CD4-positive, alpha-beta T cell treated with Interleukin-4 for 1 hour (primary cell): Measurements from ENCODE around the gene SLC5A10.

Experiments used
- DNase-seq, 2 donors: peaks; one replicate each; pipeline ENCODE4 v3.0.0-alpha.2; 2020 to 2022

The SLC5A10 gene

GRCh38 chr17:18965530-18966236 lies 13.7 kb downstream of the SLC5A10 start:
- DNase-seq, result no peak

DNA sequence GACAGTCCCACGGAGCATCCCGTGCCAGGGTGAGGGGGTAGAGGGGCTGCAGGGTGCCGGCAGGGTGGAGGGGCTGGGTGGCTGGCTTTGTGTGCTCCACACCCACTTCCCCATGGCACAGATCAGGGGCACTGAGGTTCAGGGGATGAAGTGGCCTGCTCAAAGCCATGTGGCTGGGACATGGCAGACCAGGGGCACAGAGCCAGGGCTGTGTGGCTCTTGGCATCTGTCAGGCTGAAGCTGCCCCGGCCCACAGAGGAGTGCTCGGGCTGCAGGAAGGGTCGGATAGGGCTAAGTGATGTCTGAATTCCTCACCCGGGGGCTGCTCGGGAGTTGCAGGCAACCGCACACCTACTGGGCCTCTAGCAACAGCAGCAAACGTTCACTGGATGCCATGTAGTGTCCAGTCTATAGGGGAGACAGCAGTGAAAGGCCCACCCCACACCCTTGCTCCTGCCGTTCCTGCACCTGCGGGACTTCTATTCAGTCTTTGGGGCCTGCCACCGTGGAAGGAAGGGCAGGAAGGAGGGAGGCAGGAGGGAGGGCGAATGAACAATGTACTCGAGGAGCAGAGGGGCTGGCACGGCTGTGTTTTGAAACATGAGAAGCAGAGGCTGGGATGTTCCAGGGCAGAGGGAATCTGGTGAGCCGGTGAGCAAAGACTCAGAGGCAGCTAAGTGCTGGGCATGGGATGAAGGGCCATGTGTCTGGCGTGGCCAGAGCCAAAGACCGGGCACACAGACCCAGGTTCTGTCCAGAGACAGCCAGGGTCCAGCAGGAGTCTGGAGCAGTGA lies 15.1 kb downstream of the SLC5A10 start:
- no peak for DNase-seq

- DNase-seq, result no peak
Observed at GRCh38 chr17:18967916-18968315, 16.0 kb downstream of the SLC5A10 start.

DNA sequence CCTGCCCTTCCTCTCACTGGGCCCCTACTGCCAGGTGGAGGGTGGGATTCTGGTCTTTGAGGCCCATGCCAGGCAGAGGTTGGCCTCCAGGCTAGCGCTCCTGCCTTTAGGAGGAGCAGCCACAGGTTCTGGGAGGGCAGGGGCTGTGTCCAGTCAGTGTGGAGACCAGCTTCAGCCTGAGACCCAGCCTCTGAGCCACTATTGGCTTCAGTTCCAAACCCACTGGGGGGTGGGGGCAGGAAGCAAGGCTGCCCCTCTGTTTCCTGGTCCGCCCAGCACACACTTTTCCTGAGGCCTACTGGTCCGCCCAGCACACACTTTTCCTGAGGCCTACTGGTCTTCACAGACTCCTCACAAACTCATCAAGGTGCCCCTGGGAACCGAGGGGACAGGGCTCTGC lies 16.4 kb downstream of the SLC5A10 start:
- DNase-seq, result no peak

- no peak for DNase-seq
Observed at GRCh38 chr17:18968945-18969887, 17.3 kb downstream of the SLC5A10 start.

DNA sequence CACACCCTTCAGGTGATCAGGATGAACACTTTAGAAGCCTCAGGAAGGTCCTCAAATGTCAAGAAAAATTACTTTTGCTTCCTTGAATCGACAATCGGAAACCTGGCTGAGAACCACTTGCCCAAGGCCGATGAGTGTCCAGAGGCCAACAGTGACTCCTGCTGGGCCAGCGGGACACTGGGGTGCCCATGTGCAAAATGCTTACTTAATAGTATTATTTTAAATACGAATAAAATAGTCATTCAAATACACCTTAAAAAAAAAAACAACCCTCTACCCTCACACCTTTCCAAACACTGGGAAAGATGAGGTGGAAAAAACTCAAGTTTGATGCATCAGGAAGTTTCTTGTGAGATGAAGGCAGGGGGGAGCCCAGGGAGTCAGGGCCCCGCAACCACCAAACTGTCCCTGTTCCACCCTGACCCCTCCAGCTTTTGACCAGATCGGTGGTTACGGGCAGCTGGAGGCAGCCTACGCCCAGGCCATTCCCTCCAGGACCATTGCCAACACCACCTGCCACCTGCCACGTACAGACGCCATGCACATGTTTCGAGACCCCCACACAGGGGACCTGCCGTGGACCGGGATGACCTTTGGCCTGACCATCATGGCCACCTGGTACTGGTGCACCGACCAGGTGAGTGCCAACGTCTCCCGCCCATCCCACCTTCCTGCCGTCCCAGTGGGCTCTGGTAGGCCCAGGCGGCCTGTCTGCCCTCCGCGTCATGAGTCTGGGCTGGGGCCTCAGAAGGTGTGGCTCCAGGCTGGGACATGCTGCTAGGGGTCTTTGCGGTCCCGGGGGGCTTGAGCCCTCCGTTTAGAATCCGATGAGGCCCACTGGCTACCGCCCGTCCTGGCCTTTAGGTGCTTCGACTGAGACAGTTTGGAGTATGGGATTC lies 18.9 kb downstream of the SLC5A10 start:
- no peak for DNase-seq

DNA sequence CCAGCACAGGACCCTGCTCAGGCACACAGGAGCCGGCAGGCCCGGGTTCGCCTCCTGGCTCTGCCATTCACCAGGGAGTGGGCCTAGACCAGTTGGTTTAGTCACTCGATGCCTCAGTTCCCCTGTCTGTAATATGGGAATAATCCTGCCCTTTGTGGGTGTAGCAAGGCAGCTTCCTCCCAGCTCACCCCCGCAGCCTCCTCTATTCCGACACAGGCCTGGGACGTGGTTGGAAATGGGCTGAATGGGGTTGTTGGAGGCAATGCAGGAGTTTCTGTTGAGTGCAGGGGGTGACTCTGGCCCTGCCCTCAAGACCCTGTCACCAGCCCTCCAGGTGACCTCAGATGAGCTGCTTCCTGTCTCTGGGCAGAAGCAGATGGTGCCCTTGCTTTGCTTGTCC lies 19.8 kb downstream of the SLC5A10 start:
- no peak for DNase-seq

DNA sequence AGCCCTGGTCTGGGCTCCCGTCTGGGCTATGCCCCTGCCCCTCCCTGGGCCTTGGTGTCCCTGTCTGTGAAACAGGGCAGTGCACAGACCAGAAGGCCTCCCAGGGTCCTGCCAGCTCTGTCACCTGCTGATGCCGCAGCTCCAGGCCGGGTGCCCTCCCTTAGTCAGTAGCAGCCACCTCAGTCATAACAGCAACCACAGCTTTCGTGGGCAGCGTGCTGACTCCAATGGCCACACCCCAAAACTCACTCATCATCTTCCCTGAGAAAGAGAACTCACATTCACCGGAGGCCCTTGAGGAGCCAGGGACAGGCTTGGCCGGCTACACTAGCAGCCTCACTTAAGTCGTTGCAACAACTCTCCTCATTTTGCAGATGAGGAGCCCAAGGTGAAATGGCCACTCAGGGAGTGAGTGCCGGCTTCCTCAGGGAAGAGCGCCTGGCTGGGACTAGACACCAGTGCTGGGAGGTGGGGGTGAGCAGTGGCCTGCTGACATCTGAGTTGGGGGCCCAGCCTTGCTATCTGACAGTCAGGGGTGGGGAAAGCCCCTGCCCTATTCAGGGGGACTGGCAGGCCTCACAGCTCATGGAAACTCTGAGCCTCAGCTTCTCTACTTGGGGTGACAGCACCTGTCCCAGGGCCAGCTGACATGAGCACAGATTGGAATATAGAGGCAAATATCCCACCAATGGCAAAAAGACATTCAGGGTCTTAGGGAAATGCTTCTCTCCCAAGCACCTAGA lies 22.6 kb downstream of the SLC5A10 start:
- DNase-seq, result no peak

DNA sequence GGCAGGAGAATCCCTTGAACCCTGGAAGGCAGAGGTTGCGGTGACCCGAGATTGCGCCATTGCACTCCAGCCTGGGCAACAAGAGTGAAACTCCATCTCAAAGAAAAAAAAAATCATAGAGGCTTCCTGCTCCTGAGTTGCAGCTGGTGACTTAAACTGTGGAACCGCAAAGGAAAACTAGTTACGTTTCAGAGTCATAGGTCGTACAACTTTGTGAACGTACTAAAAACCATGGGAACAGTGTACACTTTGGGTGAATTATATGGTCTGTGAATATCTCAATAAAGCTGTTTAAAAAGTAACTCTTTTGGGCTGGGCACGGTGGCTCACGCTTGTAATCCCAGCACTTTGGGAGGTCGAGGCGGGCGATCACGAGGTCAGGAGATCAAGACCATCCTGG lies 23.6 kb downstream of the SLC5A10 start:
- DNase-seq, result no peak

DNA sequence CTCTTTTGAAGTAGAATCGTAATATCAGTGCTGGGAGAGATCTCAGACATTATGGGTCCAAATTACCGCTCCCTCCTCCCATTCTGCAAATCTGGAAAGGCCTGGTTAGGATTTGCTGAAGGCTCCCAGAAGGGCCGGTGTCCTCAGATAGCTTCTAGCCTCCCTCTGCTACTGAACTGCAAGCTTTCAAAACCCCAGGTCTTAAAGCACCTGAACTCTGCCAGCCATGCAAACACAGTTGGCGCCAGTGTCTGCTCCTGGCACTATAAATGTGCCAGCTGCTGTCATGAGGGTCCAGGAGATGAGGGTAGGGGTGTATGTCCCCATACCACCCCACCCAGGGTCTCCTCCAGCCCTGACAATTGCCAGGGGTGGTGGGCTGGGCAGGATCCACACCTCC lies 24.2 kb downstream of the SLC5A10 start:
- no peak for DNase-seq

DNA sequence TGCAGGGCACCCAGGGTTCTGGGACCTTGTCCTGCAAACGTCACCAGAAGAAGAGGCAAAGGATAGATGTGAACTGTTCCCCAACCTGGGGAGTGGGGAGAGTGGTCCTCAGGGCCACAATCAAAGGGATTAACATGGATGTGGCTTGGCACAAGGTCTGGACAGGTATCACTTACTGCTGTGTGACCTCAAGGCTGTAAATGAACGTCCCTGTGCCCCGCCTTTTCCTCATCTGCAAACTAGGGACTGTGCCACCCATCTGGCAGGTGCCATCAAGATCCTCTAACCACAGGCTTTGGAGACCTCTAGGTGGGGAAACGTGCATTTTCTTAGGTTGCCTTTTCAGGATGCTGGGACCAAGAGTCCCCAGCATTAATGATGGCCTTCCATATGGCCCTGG lies 25.1 kb downstream of the SLC5A10 start:
- no peak for DNase-seq

GRCh38 chr17:18977646-18978045 lies 25.7 kb downstream of the SLC5A10 start:
- no peak for DNase-seq

- DNase-seq, result no peak
Observed at GRCh38 chr17:18978050-18978449, 26.1 kb downstream of the SLC5A10 start.

DNA sequence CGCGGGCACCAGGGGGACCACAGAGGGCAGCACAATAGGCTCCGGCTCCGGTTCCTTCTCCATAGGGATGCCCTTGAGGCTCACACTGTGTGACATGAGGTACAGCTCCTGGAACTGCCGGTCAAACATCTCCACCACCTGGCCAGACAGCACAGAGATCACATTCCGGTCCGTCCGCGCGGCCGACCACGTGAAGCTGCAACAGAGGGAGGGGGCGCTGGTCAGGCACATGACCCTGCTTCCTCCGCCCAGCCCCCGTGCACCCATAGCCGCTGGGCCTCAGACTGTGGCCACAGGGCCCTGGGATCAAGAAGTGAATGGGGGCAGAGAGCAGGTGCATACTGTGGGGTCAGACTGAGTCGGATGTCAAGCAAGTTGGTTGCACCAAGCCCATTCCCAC lies 26.7 kb downstream of the SLC5A10 start:
- no peak for DNase-seq

DNA sequence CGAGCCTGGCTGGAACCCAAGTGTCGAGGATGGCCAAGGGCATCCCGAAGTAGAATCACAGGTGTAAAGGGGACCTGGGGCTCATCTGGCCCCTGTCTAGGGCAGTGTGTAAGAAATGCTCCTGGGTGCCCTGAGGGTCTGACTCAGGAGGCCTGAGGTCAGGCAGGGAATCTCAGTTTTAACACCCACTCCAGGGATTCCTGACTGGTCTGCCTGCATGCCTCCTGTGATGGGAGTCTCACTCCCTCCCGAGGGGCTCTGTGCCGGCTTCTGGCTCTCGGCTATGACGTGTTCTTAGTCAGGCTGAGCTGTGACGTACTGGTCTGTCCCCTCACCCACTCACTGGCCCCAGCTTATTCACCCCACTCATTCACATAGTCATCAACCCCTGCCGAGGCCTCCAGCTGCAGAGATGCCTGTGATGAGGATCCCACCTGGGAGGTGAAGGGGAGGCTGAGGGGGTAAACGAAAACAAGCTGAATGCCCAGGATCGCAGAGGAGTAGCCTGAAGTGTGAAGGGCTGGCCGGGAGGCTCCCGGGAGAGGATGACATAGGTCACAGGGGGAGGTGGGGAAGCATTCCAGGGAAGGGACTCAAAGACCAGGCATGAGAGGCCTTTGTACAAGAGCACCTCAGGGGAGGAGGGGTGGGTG lies 28.8 kb downstream of the SLC5A10 start:
- DNase-seq, result no peak

- DNase-seq, result no peak
Observed at GRCh38 chr17:18981335-18981641, 29.3 kb downstream of the SLC5A10 start.

DNA sequence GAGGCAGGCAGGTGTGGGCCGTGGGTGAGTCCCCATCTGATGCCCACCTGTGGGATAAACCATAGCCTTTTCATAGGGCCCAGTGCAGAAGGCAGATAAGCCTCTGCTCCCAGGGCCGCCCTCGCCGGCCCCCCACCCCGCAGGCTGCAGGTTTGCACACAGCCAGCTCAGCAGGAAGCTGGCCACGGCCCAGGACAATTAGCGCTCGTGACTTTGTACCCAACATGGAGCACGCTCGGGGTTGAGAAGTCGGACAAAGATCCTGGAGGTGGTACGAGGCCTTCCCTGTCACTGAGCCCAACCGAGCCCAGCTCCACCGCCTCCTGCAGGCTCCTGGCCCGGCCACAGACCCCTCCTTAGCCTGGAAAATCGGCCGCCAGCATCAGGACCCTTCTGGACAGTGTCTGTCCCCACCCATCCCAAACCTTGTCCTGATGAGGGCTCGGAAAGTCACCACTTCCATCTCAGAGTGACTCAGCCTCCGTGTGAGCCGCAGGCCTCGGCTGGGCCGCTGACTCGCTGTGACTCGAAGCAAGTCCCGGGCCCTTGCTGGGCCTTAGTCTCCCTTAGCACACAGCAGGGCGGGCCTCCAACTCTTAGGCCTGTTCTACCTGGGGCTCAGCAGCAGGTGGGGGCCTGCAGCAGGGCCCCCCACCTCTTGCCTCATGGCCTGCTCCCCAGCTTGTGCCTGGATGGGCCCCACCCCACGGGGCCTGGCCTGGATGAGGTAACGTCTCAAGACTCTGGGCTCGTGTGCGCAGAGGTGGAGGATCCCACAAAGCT lies 29.9 kb downstream of the SLC5A10 start:
- DNase-seq, result no peak

- DNase-seq, result no peak
Observed at GRCh38 chr17:18984273-18985114, 32.5 kb downstream of the SLC5A10 start.

GRCh38 chr17:18985475-18985874 lies 33.5 kb downstream of the SLC5A10 start:
- DNase-seq, result no peak
